ENCODE results near the gene PWP2.
"Not testable (repeated sequence)": the region's sequence is repeated elsewhere in the genome, so short reads cannot be mapped to it uniquely, and the experiment has no call there.

PWP2 gene

DNA sequence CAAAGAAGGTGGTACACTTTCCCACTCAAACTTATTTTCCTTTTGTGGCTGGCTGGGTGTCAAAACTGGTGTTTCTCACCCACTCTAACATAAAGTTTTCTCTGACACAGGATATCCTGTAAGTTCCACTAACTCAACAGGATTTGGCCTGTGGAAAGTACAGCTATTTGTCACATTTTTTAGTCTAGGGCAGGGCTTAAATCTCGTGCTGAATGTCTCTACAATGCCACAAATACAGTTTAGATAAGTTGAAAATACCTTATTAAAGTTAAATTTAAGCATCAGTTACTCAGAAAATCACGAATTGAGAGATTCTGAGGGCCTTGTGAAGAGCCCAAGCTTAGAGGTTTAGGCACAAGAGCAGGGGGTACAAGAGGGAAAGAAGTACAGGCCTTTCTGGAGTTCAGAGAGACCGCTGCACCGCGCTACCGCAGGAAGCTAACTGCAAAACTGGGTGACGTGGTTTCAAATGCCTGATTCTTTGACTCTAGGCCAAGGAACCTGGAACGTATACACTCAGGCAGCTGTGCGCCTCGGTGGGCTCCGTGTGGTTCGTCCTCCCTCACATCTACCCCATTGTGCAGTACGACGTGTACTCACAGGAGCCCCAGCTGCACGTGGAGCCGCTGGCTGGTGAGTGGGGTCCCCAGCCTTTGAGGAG lies 23.4 kb upstream of the PWP2 start:
- DNase-seq = peak; percentile 78

DNA sequence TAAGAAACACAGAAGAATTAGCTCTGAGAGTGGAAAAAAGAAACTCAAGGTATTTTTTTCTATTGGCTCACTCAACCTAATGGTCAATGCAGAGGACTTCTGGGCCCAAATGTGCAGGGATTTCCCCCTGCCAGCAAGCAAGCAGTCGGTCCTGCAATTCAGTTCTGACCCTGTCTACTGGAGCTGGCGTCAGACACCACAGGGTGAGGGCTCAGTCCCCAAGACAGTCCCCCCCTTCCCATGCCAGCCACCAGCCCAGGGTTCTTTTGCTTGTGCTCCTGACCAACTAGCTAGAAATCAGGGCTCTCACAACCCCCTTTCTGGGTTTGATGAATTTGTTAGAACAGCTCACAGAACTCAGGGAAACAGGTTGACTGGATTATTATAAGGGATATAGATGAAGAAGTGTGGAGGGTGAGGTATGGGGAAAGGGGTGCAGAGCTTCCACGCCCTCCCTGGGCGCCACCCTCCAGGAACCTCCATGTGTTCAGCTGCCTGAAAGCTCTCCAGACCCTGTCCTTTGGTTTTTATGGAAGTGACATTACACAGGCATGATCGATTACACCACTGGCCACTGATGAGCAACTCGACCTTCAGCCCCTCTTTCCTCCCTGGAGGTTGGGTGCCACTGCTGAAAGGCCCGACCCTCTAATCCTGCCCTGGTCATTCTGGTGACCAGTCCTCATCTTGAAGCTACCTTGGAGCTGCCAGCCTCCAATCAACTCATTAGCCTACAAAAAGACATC lies 22.5 kb upstream of the PWP2 start:
- DNase-seq = peak; percentile 57

DNA sequence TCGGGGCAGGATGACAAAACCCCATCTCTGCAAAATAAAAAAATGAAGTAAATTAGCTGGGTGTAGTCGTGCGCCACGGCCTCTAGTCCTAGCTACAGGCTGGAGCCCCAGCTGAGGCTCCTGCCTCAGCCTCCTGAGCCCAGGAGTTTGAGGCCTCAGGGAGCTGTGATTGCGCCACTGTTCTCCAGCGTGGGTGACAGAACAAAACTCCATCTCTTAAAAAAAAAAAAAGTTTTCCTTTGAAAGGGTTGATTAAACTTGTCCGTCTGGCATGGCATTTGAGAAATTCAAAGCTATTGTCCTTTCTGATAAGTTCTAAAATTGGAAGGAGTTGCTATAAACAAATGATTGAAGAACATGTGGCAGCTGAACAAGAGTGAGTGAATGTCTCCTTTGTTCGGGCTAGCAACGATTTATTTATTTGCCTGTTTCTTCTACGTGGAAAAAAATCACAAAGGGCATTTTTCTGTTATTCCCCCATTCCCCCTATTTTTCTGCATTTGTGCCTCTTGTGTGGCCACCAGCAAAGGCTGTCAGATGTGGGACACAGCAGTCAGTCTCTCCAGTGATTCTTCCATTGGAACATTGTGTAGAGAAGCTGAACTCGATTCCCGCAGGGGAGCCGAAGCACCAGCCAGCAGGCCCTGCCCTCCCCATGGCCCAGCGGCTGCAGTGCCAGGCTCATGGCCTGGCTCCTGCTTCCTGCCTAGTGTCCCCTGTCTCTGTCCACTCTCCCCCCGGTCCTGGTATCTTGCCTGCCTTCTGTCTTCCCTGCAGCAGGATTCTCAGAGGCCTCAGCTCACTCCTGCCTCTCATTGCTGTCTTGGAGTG lies 21.5 kb upstream of the PWP2 start:
- DNase-seq = peak; percentile 48

DNA sequence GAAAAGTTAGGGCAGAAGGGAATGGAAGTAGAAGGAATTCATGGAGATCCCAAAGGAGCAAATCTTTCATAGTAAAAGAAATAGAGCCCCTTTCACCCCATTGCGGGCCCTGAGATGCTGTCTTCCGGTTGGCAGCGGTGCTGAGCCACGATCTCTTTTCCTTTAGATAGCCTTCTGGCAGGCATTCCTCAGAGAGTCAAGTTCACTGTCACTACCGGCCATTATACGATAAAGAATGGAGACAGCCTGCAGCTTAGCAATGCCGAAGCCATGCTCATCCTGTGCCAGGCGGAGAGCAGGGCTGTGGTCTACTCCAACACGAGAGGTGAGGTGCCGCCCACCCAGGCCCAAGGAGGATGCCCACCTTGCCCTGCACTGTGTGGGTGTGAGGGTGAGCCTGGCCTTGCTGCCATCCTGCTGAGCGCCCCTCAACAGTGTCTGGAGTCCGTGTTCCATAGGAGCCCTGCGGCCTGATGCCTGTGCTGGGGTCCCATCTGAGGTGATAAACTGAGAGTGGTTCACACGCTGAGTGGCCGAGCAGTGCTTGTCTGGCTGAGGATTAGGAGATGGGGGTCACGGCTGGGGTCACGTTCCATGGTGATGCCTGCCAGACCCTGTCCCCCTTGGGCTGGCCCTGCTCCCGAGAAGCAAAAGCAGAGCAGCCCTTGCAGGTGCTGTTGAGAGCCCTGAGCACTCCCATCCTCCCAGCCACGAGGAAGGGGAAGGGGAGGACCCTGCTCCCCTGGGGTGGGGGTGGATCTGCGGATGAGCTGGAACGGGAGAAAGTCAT lies 20.4 kb upstream of the PWP2 start:
- DNase-seq = peak; percentile 53

DNA sequence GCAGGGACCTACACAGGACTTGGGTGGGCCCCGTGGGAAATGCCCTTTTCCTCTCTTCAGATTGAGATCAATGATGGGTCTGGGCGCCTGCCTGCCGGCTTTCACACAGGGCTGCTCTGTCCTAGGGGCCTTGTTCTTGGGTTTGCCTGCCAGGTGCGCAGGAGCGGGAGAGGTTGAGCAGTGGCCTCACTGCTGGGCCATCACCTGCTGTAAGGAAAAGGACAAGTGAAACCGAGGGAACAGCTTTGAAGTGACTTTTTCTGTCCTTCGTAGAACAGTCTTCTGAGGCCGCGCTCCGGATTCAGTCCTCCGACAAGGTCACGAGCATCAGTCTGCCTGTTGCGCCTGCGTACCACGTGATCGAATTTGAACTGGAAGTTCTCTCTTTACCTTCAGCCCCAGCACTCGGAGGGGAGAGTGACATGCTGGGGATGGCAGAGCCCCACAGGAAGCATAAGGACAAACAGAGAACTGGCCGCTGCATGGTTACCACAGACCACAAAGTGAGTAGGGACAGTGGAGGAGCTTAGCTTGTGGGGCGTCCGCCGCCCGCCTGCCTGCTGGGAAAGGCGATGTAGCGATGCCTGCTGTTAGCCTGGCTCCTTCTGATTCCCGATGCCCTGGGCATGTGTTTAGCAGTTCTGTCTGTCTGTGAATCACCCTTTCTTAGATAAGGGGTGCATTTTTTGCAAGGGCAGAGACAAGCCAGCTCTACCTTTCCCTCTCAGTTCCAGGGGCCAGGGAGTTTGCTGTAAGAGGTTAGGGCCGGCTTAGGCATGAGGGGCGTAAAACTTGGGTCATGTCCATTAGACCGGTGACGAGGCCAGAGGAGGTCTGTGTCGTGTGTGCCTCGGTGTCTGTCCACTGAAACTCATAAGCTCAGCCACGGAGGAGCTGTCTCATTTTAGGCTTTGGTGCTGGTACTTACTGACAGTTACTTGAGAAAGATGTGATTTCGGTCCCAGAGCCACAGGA lies 19.5 kb upstream of the PWP2 start:
- peak; percentile 54 for DNase-seq

DNA sequence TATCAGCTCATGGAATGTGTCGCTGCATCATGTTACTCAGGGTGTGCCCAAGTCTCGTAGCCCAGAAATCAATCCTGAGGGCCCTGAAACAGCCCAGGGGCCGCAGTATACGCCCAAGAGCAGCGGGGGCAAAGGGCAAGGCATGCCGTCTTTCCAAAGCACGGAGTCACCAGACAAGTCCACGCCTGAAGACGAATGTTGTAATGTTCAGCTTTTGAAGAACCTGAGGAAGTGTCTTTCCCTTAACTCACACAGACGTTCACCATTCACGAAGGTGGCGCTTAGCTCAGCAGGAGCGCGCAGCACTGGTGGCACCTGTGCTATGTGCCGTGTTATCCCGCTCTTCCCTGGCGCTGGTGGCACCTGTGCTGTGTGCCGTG lies 18.8 kb upstream of the PWP2 start:
- peak; percentile 38 for DNase-seq

DNA sequence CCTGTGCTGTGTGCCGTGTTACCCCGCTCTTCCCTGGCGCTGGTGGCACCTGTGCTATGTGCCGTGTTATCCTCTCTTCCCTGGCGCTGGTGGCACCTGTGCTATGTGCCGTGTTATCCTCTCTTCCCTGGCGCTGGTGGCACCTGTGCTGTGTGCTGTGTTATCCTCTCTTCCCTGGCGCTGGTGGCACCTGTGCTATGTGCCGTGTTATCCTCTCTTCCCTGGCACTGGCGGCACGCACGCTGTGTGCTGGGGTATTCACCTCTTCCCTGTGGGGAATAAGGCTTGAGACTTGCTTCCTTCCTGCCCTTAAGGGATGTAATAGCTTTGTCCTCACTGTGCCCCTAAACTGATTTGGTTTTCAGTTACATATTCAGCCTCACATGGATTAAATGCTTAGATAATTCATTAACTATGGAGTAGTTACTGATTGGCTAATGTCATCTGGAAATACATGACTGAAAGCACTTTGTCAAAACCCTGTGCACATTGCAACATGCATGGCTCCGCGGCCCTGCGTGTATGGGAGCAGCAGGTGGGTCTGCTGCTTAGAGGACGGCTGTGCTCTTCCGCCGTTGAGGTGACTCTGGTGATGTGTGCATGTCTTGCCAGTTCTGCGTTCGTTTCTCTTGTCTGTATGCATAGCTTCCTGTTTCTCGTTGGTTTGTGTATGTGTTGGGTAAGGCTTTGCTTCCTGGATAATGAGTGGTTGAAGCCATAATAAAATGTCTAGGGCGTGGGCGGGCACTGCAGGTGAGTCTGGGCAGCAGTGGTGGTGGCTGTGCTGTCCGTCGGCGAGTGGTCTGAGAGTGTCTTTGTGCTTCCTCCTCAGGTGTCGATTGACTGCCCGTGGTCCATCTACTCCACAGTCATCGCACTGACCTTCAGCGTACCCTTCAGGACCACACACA lies 17.9 kb upstream of the PWP2 start:
- peak; percentile 56 for DNase-seq

DNA sequence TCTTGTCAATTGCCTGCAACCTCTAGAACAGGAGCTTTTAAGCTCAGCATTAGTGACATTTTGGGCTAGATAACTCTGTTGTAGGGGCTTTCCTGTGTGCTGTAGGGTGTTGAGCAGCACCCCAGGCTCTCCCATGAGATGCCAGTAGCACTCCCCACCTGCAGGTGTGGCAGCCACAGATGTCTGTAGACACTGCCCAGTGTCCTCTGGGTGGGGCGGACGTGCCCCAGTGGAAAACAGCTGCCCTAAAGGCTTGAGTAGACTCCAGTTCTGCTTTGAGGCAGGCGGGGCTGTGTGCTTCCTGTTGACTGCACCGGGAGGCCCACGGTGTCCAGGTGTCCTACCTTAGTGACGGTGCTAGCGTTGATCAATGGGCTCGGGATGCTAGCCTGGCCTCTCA lies 16.9 kb upstream of the PWP2 start:
- peak; percentile 52 for DNase-seq

DNA sequence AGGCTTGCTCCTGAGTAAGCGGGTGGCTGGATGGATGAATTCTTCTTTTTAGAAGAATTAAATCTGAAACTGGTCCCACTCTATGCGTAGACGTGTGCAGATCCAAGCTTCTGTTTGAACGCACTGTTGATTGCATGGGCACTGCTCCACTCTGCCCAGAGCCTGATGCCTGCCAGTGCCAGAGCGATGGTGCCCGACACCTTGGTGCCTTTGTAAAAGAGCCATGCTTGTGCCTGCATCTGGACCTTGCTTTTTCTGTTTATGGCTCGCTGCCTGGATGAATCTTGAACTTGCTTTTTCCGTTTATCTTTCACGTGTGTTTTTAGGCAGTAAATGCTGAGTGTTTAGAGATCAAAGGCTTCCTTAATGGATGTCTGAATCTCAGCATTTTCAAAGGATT lies 15.0 kb upstream of the PWP2 start:
- DNase-seq = peak; percentile 40

DNA sequence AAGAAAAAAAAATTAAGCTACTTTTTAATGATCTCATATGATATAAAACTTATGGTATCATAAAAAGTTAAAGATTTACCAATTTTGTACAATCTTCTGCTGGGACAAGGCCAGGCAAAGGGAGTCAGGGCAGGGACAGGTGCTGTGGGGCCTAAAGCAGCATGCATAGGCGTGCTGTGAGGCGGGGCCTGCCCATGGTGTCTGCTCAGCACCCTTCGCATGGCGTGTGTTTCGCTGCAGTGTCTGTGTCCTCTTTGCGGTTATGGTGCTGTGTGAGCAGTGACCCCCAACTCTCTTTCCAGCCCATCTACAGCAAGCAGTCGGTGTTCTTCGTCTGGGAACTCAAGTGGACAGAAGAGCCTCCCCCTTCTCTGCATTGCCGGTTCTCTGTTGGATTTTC lies 13.4 kb upstream of the PWP2 start:
- DNase-seq = peak; percentile 45

DNA sequence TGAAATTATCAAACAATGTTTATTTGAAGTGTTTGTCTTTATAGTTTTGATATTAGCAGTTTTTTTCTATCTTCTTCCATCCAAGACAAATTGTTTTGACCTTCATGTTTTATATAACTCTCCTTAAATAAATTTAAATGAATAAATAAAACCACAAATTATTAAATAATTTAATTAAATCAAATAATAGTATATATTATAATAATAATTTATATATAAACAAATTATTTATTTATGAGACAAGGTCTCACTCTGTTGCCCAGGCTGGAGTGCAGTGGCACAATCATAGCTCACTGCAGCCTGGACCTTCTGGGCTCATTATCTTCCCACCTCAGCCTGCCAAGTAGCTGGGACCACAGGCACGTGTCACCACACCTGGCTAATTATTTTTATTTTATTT lies 12.4 kb upstream of the PWP2 start:
- peak; percentile 30 for DNase-seq

DNA sequence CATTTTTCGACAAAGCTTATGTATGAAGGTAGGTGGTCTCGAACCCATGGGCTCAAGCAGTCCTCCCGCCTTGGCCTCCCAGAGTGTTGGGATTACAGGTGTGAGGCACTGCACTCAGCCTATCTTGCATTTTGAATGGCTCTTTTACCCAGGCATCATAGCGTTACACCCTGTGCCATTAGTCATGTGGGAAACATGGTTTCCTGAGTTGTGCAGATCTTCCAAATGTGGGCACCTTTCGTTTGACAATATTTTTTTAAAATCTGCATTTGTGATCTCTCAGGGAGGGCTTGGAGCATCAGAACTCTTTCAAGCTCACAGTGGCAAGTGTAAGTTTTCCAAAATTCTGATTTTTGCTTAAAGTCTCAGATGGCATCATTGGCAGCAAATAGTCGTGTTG lies 8.7 kb upstream of the PWP2 start:
- DNase-seq = not testable (repeated sequence)

DNA sequence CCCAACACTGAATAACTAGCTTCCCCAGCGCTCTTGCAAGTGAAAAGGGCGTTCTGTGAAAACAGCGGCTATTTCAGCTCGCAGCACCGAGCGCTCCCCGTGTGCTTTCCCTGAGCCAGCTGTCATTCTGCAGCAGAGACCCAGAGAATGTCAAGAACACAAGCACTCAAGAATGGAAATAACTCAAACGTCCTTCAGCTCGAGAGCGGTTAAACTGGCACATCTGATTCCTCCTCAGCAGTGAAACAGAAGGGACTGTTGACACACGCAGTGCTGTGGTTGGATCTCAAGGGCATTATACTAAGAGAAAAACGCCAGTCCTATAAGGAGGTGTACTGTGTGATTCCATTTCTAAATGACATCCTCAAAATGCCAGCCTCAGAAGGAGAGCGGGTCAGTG lies 8.2 kb upstream of the PWP2 start:
- DNase-seq = not testable (repeated sequence)

DNA sequence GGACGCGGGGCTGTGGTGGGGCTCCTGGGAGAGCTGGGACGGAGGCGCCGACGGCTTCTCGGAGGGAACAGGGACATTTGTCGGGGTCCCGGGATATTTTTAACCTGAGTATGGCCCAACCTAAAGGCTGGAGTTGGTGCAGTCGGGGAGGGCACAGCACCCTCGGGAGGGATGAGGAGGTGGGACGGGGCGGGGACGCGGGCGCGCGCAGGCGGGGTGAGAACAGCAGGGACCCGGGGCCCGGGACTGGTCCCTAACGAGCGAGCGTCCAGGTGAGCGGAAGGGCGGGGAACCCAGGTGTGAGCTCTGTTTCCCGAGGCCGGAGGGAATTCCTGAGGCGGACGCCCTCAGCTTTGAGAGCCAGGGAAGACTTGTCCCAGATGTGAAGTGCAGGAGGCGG lies 390 bp downstream of the PWP2 start:
- not testable (repeated sequence) for DNase-seq

DNA sequence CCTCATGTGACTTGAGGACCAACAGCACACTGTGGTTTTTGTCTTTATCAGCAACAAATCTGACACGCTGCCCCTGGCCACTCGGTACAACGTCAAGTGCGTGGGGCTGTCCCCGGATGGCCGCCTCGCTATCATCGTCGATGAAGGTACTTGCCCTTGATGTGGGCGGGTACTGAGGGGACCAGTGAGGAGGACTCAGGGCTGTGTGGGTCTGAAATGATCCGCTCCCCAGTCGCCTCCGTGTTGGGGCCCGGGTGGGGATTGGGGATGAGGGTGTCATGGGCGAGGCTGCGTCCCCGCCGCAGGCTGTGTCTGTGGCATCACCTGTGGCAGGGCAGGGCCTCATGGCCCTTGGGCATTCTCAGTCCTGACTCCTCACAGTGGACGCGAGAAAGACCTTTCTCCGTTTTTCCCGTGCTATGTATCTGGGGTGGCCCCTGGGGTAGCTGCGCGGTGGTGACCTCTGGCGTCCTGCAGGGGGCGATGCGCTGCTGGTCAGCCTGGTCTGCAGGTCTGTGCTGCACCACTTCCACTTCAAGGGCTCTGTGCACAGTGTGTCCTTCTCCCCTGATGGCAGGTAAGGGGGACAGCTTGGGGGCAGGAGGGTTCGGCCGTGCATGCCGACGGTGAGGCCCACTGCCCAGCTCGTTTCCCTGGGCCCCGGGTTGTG lies 6.6 kb downstream of the PWP2 start:
- DNase-seq = not testable (repeated sequence)

DNA sequence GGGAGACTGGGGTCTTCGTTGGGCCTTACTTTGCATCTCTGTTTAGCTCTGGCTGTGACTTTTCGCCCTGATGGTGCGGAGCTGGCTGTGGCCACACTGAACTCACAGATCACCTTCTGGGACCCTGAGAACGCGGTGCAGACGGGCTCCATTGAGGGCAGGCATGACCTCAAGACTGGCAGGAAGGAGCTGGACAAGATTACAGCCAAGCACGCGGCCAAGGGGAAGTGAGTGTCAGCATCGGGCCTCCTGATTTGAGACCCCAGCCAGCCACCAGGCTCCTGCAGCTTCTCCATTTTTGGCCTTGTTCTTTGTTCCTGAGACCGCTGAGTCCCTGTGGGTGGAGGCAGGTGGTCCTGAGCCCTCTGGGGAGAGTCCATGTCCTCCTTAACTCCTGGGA lies 14.9 kb downstream of the PWP2 start:
- DNase-seq = not testable (repeated sequence)

DNA sequence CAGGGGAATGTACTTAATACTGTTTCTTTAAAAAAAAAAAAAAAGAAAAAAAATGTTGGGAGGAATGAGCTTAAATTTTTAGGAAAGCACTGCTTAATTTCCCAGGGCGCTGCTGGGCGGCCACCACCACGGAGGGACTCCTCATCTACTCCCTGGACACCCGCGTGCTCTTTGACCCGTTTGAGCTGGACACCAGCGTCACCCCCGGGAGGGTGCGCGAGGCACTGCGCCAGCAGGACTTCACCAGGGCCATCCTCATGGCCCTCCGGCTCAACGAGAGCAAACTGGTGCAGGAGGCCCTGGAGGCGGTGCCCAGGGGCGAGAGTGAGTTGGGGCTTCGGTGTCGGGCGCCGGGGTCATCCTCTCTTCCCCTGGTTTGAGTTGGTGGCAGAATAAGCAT lies 20.6 kb downstream of the PWP2 start:
- DNase-seq = not testable (repeated sequence)

DNA sequence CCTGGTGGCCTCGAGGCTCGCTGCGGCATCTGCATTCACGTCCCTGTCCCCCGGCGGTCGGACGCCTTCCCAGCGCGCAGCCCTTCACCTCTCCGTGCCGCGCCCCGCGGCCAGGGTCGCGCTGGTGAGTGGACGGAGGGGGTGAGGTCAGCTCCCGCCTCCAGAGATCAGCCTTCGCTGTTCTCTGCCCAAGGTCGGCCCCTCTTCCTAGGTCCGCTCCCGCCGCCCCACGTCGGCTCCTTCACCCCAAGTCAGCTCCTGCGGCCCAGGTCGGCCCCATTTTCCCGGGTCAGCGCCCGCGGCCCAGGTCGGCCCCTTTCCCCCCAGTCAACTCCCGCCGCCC lies 26.5 kb downstream of the PWP2 start:
- DNase-seq = not testable (repeated sequence)

DNA sequence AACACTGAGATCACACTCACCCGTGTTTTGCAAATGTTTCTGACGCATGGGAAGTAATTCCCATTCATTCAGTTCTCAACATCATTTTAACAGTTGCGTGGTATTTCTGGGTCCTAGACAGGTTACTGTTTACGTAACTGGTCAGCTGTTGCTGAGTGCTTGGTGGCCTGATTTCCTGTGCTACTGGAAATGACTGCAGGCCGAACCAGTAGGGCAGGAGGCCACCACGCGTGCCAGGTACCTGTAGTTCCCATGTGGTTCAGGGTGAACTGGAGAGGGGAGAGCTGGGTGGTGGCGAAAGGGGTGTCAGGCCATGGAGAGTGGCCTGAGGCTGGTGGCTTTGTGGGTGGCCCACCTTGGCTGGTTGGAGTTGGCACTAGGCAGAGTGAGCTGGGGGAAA lies 27.5 kb downstream of the PWP2 start:
- not testable (repeated sequence) for DNase-seq

DNA sequence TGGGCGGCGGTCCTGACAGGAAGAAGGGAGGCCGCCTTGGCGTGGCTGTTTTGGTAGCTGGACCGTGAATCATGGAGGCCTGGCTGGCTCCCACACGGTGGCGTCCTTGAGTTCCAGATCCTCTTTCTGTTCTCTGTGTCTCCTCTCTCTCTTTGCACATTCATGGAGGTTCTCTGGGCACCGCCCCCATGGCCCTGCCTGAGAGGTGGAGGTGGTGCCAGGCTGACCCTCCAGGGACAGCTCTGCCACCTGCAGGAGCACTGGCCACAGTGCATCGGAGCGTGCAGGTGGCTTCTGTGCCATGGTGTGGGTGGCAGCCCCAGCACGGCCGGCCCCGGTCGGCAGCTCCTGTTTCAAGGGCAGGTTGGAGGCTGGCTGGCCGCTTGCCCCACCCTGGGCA lies 30.8 kb downstream of the PWP2 start:
- not testable (repeated sequence) for DNase-seq

All from activated CD8-positive, alpha-beta memory T cell treated with anti-CD3 and anti-CD28 coated beads, Interleukin-2, amount 50 U/mL, for 48 hours (primary cell).